Aorta (tissue), 5 donors: ENCODE measurements around the gene TPD52L1. TPM values are rescaled to one million over a fixed set of nuclear protein-coding genes. Genes with fewer than 3 reads are reported as not detected.

Experiments used
- ATAC-seq: fragments of 200-7000 bp; cut with Tn5 transposase; one replicate; pipeline ENCODE4 v1.9.1; 2022; ENCODE audit warnings: moderate library complexity; ENCODE audit not compliant: low FRiP score
- DNase-seq, 2 donors: peaks; one replicate each; pipeline ENCODE4 v3.0.0-alpha.2; 2020
- H3K27ac ChIP-seq, 2 donors: one replicate each; pipeline ENCODE4 v1.5.1; 2013; ENCODE audit warnings: low read length in 2 of 2, mild to moderate bottlenecking in 2 of 2, moderate library complexity in 2 of 2, control low read depth in 1 of 2, inconsistent platforms in 1 of 2, low read depth in 1 of 2
- H3K27me3 ChIP-seq, 2 donors: one replicate each; pipeline ENCODE4 v1.6.1; 2013; ENCODE audit warnings: control low read depth in 1 of 2, low read length in 1 of 2, mild to moderate bottlenecking in 1 of 2, moderate library complexity in 1 of 2; ENCODE audit not compliant: insufficient read depth in 2 of 2, control insufficient read depth in 1 of 2
- H3K36me3 ChIP-seq, 2 donors: one replicate each; pipeline ENCODE4 v1.6.1; 2013; ENCODE audit warnings: control low read depth in 1 of 2, low read length in 1 of 2, mild to moderate bottlenecking in 1 of 2; ENCODE audit not compliant: insufficient read depth in 2 of 2, control insufficient read depth in 1 of 2
- H3K4me1 ChIP-seq, 2 donors: one replicate each; pipeline ENCODE4 v1.6.1; 2013; ENCODE audit warnings: low read length in 2 of 2, control low read depth in 1 of 2, mild to moderate bottlenecking in 1 of 2, moderate library complexity in 1 of 2; ENCODE audit not compliant: insufficient read depth in 2 of 2, control insufficient read depth in 1 of 2
- H3K4me3 ChIP-seq, 2 donors: one replicate each; pipeline ENCODE4 v1.5.1; 2013; ENCODE audit warnings: low read length in 2 of 2, control low read depth in 1 of 2, mild to moderate bottlenecking in 1 of 2
- H3K9me3 ChIP-seq: one replicate; pipeline ENCODE4 v1.6.1; 2013; ENCODE audit warnings: mild to moderate bottlenecking, low read length; ENCODE audit not compliant: control insufficient read depth
- WGBS, 2 donors: extraction: QIAGEN DNeasy Blood & Tissue Kit; methylation state at CpG; one replicate each; pipeline ENCODE4 v1.1.7; 2013; 5-methylcytosine and 5-hydroxymethylcytosine counted together
- intact Hi-C, 2 donors: fragments of 100-400 bp; cut with DNase I; formaldehyde crosslinking; loops; one replicate each; pipeline versions ENCODE4 v1.14.2 to v1.15.0; 2022
- polyA plus RNA-seq, 2 donors: library from polyadenylated mRNA; stranded (reverse); fragments of 200-250 nt; gene quantifications; one replicate each; pipeline ENCODE4 v1.2.3, GENCODE V29; 2013
- total RNA-seq, 2 donors: library from RNA; stranded (reverse); fragmentation: NEBNext Ultra II Directional; extraction: Animal tissue kit (Norgen Biotek cat#: 25700); gene quantifications; one replicate each; pipeline ENCODE4 v1.2.1, GENCODE V29; 2021
- donor health status: healthy with polysubstance abuse.
- donor health status: Bipolar disorder and iron deficiency.
- donor health status: DM: no; HTN: no; CAD: no.
- donor health status: DM: no; HTN: no; CAD: no.
- donor health status: DM: yes; HTN: yes; CAD: no.

TPD52L1 gene
- total and polyA plus RNA-seq, 4 donors = 25.5 to 78.0 (median 46.5) TPM

DNA sequence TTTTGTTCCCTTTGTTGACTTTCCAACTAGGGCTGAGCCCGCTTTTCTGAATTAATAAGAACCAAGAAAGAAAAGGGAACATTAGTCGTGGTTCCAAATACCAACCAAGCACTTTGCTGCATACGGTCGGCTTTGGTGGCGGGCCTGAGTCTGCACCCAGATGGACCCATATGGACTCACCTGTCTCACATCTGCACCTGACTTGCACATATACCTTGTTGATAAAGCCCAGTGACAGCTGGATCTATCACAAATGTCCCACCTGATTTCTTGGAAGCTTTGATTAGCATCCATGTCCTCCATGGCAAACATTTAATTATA, 39.0 kb downstream of the TPD52L1 start:
- ATAC-seq (peak; percentile 11), DNase-seq (no peak)
- Histone ChIP-seq H3K27me3 (no peaks in the 10 kb centered on the region), H3K27ac (no peak overlapping the region), H3K36me3 (no peaks in the 10 kb centered on the region), H3K9me3 (no peaks in the 10 kb centered on the region), H3K4me1 (peaks cover 3 to 7% of the 10 kb centered on the region in 2 donors), H3K4me3 (no peak overlapping the region)
- WGBS, 2 donors = 93 to 96% methylated on average over 5 of the region's 5 CpGs
- intact Hi-C loops = no loop called here

DNA sequence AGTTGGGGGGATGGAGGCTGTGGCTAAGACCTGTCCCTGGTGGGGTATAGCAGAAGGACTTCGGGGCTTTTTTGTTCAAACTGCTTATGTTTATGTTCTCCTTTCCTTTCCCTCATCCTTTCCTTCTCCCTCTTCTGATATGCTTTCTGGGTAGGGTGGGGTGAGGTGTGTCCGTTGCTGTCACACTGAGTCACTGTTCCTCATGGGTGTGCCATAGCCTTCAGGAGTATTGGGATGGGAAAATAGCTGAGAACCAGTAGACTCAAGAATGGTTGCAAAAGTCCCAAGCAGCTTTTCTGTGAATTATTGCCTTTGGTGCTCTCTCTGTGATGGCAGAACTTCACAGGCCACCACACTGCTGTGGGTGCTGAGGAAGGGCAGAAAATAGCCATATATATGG, 39.6 kb downstream of the TPD52L1 start:
- intact Hi-C loops = no loop called here
- Histone ChIP-seq H3K4me1 (peaks cover 4 to 7% of the 10 kb centered on the region in 2 donors), H3K36me3 (no peaks in the 10 kb centered on the region), H3K9me3 (no peaks in the 10 kb centered on the region), H3K27ac (no peak overlapping the region), H3K27me3 (no peaks in the 10 kb centered on the region), H3K4me3 (no peak overlapping the region)
- DNase-seq (no peak), ATAC-seq (no peak)
- 91 to 100% methylated on average over 2 of the region's 2 CpGs for WGBS, 2 donors

DNA sequence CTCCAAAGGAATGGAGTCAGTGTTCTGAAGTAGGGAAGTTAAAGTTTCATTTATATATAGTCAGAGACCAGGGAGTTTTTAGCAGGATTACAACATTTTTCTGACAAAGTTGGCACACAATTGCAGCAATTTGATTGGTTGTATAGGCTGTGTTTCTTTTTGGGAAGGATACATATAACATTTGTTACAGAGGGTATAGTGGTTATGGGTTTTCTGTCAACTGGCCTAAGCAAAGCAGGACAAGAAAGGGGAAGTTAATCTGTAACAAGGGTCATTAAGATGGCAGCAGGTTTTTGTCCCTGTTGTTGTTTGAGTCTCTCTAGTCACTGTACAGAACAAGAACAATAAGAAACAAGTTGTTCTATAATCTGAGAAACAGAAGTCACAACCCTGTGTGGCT, 41.4 kb downstream of the TPD52L1 start:
- H3K4me1 ChIP-seq = peaks cover 6 to 7% of the 10 kb centered on the region in 2 donors
- no peaks in the 10 kb centered on the region for H3K9me3 ChIP-seq
- H3K4me3 ChIP-seq = no peak overlapping the region
- intact Hi-C loops = loop anchor here (5.0 kb wide), 2 partner anchors 43 to 107 kb away; partner anchors contain the start of genes TPD52L1 (in 2 of the 2) and HDDC2 (in 1 of the 2)
- peaks cover 0 to 2% of the 10 kb centered on the region in 2 donors for H3K27me3 ChIP-seq
- no peak overlapping the region for H3K27ac ChIP-seq
- ATAC-seq = no peak
- DNase-seq = no peak
- H3K36me3 ChIP-seq = no peaks in the 10 kb centered on the region

DNA sequence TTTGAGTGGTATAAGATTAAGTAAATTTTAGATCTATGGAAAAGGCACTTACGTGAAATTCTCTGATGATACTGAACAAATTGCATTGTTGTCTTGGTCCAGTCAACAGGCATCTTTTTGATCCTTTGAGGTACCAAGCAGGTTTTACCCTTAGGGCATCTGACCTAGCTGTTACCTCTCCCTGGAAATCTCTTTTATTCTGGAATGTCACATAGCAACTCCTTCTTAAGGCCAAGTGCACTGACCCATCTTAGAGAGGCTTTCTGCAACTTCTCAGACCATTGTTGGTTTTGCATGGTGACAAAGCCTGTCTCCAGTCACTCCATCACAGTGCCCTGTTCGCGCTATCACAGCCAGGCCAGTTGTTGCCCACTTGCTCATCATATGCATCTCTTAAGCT, 42.0 kb downstream of the TPD52L1 start:
- peak overlapping the region in 1 of 2 donors; percentile 67 for H3K27ac ChIP-seq
- no peaks in the 10 kb centered on the region for H3K36me3 ChIP-seq
- 95 to 96% methylated on average over 3 of the region's 3 CpGs for WGBS, 2 donors
- DNase-seq (no peak), ATAC-seq (no peak)
- H3K27me3 ChIP-seq = peaks cover 0 to 2% of the 10 kb centered on the region in 2 donors
- peaks cover 7 to 8% of the 10 kb centered on the region in 2 donors for H3K4me1 ChIP-seq
- no peaks in the 10 kb centered on the region for H3K9me3 ChIP-seq
- intact Hi-C loops = loop anchor here (5.0 kb wide), 2 partner anchors 43 to 107 kb away; partner anchors contain the start of genes TPD52L1 (in 2 of the 2) and HDDC2 (in 1 of the 2)
- H3K4me3 ChIP-seq = no peak overlapping the region

DNA sequence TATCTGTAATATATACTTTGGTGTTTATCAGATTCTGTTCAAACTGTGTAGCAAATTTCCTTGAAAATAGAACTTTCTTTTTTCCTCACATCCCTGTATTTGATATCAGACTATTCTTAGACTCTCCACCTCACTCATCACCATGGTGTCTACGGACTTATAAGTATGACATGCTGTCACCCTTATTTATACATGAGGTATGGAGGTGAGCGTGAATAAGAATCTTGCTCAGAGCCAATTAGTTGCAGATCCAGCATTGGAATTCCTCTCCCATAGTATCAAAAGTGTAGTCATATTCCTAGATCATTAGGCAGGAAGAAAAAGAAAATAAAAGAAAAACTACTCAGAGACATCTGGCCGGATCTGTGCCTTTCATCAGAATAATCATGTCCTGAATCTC, 43.0 kb downstream of the TPD52L1 start:
- DNase-seq (no peak), ATAC-seq (no peak)
- peaks cover 9 to 15% of the 10 kb centered on the region in 2 donors for H3K4me1 ChIP-seq
- intact Hi-C loops = loop anchor here (5.0 kb wide), 2 partner anchors 44 to 106 kb away; partner anchors contain the start of genes TPD52L1 (in 2 of the 2) and HDDC2 (in 1 of the 2)
- H3K36me3 ChIP-seq = no peaks in the 10 kb centered on the region
- 62 to 63% methylated on average over 3 of the region's 3 CpGs for WGBS, 2 donors
- peak overlapping the region in 1 of 2 donors; percentile 70 for H3K27ac ChIP-seq
- H3K4me3 ChIP-seq = no peak overlapping the region
- H3K27me3 ChIP-seq = peaks cover 0 to 2% of the 10 kb centered on the region in 2 donors
- H3K9me3 ChIP-seq = no peaks in the 10 kb centered on the region

DNA sequence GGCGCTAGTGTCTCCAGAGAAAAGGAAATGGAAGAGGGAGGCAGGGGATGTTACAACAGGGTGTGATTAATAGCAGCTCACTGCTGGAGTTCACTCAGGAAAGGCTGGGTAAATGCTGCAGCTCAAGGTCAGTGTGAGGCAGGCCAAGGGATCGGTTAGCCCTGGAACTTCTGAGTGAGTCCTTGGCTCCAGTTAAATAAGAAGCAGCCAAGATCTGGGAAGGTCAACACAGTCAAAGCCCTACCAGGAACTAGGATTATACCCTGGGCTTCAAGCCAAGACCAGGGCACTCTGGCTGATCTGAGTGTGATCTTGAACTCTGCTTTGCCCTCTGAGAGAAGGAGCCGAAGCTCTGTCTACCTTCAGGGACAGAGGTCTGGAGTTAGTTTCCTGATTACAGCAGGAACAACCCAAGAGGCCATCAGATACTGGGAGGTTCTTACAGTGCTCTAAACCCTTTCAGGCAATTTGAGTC, 44.3 kb downstream of the TPD52L1 start:
- Histone ChIP-seq H3K36me3 (no peaks in the 10 kb centered on the region), H3K9me3 (no peaks in the 10 kb centered on the region), H3K27me3 (peaks cover 0 to 2% of the 10 kb centered on the region in 2 donors), H3K27ac (peak overlapping the region in 1 of 2 donors; percentile 43), H3K4me1 (peaks cover 9 to 15% of the 10 kb centered on the region in 2 donors), H3K4me3 (no peak overlapping the region)
- 4 to 6% methylated on average over 3 of the region's 3 CpGs for WGBS, 2 donors
- intact Hi-C loops = loop anchor here (5.0 kb wide), 2 partner anchors 46 to 104 kb away; partner anchors contain the start of genes TPD52L1 (in 2 of the 2) and HDDC2 (in 1 of the 2)
- DNase-seq (peak; percentile 76 to 84), ATAC-seq (peak; percentile 90)

DNA sequence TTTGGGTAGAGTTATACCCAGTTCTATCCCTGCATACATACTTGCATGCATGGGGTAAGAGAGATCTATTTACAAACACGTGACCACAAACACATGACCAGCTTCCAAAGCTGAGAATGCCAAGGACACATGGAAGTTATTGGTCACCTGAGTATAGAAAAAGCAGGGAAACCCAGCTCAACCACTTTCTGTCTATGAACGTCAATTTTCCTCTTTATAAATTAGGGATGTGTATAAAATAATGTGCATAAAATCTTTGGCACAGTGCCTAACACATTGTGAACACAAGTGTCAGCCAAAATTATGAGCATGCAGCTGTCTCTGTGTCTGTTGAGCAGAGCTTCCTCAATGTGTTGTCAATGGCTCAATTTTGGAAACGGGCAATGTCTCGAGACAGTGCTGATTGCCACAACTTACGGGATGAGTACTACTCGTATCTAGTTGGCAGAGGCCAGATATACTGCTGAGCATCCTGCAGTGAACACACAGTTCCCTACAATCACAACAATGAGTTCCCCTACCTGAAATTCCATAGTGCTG, 44.9 kb downstream of the TPD52L1 start:
- H3K36me3 ChIP-seq = no peaks in the 10 kb centered on the region
- H3K9me3 ChIP-seq = no peaks in the 10 kb centered on the region
- no peak for ATAC-seq
- no peak for DNase-seq
- peaks cover 0 to 2% of the 10 kb centered on the region in 2 donors for H3K27me3 ChIP-seq
- 89 to 94% methylated on average over 6 of the region's 6 CpGs for WGBS, 2 donors
- H3K27ac ChIP-seq = peak overlapping the region in 1 of 2 donors; percentile 75
- H3K4me1 ChIP-seq = peaks cover 9 to 15% of the 10 kb centered on the region in 2 donors
- no peak overlapping the region for H3K4me3 ChIP-seq
- intact Hi-C loops = loop anchor here (5.0 kb wide), 2 partner anchors 46 to 104 kb away; partner anchors contain the start of genes TPD52L1 (in 2 of the 2) and HDDC2 (in 1 of the 2)

DNA sequence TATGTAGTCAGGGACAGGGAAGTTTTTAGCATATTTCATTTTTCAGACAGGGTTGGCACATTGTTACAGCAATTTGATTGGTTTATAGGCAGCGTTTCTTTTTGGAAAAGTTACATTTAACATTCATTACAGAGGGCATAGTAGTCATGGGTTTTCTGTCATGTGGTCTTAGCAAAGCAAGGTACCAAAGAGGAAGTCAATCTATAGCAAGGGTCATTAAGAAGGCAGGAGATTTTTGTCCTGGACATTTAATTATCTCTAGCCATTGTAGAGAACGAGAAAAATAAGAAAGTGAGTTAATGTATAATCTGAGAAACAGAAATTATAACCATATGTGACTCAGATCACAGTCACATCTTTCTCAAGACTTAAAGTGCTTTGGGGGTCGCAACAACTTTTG, 47.4 kb downstream of the TPD52L1 start:
- intact Hi-C loops = loop anchor here in 1 of 2 donors (5.0 kb wide), 1 partner anchor 61 kb away; no protein-coding TSS in a partner anchor
- Histone ChIP-seq H3K27me3 (peaks cover 0 to 2% of the 10 kb centered on the region in 2 donors), H3K4me1 (peaks cover 7 to 12% of the 10 kb centered on the region in 2 donors), H3K9me3 (no peaks in the 10 kb centered on the region), H3K36me3 (no peaks in the 10 kb centered on the region), H3K27ac (peak overlapping the region in 1 of 2 donors; percentile 48), H3K4me3 (no peak overlapping the region)
- no peak for DNase-seq
- no peak for ATAC-seq
- 50 to 52% methylated on average over 3 of the region's 3 CpGs for WGBS, 2 donors
